HG03439 (cell line): Measurements from ENCODE around the gene KCNIP2.
A peak's percentile ranks its signal among the peaks of the same experiment; 100 is the strongest.

Experiments
- ATAC-seq: cut with Tn5 transposase; IDR thresholded peaks from one replicate; pipeline ENCODE4 v1.9.1; 2021; ENCODE audit warnings: mild to moderate bottlenecking, moderate library complexity; ENCODE audit not compliant: unreplicated experiment

Gene KCNIP2

DNA sequence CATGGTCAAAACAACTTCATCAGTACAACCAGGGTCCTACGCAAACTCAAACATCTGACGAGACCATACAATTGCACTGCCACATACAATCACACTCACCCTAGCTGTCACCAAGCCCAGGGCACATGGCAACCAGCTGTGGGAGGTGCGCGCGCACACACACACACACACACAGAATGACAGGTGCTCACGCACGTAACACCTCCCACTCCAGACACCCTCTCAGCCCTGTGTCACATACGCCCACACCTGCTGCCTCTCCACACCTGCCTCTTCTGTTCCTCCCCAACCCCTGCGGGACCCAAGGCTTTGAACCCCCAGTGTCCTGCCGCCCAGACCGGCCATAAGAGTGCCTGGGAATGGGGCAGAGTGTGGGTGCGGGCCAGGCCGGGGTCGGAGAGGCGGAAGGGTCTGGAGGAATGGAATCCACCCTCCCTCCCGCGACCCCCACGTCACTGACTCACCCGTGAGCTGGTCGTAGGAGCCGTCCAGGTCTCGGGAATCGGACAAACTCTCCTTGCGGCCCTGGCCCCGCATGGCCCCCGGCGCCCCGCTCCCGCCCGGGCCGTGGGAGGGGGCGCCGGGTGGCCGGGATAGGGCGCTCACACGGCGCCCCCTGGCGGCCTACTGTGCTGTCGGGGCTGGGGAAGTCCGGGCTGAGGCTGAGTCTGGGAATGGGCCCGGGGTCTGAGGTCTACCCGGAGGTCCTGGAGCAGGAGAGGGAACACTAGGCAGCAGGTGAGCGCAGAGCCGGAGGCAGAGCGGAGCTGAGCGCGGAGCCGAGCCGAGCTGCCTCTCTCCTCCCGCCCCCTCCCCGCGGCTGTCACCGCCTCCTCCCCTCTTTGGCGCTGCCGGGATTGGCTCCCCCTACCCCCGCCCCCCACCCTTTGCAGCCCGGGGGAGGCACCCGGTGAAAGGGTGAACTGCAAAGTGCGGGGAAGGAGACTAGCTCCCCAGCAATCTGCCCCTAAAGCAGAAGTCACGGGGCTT lies at the start of gene KCNIP2:
Gene KCNIP2, minus strand, starts transcription at position 769 of the 990 bp plus-strand sequence. Its CDS starts 232 bp downstream, at position 537.
- ATAC-seq, result peak; percentile 39

DNA sequence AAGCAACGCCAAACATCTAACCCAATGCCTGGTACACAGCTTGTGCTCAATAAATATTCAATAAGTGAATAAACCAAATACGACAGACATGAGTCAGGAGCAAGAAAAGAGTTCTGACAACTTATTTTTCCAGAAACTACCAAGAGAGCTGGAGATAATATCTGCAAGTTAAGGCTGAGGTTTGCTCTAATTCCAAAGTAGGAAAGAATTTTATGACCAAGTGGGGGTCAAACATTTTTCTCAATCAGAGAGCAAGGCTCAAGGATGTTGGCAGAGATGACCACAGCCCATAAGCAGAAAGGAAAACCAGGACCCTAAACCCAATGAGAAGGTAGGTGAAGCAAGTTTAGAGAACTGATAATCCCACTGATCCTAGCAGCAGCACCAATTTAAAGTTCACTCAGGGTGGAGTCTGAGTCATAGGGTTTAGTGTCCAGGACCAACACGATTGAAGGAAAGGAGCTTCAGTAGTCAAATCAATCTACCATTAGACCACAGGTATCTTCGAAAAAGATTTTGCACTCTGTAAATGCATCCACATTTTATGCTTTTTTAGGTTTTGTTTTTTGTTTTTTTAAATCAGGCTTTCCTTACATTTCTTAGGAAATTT lies 49.3 kb upstream of the KCNIP2 start:
- ATAC-seq, result no peak

DNA sequence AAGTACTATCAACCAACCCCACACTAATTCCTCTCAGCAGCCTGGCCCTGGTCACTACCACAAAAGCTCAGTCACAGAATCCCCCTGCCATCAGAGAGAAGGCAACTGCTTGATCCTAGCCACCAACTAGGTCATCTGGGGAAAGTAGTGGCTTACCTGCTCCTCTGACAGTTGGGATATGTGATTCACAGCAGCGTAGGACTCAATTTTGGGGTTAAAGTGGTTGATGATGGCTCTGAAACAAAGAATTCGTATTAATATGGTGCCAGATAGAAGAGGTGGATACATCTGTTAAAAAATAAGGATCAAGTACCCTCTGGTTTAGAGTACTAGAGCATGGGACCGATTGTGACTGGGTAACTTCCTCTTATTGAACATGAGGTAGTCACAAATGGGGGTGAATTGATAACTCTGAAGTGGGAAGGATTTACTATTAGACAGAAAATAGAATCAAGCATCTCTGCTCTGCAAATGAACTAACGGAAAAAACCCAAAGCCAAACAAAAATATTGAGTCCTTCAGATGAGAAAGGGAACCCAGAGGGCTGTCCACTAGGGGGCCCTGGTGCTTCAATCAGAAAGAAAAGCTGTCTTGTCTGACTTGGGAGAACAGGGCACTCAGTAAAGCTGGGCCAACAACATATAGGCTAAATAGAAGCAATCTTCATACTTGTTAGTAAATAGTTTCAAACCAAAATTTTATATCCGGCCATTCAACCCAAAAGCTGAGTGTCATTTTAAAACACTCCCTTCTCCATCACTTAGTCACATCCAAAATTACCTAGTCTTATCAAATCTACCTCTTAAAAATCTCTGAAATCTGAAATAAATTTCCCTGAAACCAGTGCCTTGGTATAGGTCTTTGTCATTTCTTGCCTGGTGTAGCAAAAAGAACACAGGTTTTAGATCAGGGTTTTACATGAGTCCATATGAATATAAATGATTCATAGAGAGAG lies 45.9 kb upstream of the KCNIP2 start:
- ATAC-seq, result peak; percentile 56

DNA sequence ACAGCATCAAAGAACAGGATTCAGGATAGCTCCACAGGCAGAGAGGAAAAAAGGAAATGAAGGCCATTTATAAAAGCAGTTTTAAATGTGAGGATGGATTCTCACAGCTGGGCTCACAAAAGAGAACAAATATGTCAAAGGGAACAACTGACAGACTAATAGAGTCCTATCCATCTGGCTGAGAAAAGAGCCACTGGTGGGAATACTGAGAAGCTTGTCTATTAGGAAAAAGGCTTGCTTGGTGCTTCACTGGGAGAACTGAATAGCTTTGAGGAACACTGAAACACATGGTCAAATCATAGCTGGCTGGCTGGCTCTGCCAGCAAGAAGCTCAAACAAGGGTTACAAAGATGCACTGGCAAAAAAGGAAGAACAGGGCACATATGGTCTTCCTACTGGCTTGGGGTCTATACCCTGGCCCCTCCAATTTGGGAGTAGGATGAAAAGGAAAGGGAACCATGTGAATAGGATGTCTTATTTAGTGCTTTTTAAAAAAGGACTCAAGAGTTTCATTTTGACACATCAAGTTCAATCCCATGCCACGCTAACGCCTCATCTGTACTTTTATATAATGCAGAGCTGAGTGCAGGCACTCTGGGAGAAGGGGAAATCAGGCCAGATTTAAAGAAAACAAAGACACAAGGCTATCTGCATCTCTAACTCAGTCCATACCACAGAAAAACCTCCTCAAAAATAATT lies 44.8 kb upstream of the KCNIP2 start:
- no peak for ATAC-seq

DNA sequence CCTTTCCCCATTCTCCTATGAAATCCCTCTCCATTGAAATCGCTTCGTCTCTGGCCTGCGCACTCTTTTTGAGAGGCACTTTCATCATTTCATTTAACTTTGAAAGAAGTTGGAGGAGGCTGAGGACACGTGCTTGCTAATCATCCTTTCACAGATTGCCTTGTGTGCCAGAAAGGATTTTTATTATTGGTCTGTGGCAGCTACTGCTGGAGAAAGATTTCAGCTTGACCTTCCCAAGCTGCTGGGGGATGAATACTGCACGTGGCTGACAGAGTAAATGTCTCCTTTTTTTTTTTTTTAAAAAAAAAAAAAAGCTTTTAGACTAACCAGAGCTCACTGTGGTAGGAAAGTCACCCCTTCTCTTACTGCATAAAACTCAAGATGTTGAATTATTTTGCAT lies 44.2 kb upstream of the KCNIP2 start:
- no peak for ATAC-seq

DNA sequence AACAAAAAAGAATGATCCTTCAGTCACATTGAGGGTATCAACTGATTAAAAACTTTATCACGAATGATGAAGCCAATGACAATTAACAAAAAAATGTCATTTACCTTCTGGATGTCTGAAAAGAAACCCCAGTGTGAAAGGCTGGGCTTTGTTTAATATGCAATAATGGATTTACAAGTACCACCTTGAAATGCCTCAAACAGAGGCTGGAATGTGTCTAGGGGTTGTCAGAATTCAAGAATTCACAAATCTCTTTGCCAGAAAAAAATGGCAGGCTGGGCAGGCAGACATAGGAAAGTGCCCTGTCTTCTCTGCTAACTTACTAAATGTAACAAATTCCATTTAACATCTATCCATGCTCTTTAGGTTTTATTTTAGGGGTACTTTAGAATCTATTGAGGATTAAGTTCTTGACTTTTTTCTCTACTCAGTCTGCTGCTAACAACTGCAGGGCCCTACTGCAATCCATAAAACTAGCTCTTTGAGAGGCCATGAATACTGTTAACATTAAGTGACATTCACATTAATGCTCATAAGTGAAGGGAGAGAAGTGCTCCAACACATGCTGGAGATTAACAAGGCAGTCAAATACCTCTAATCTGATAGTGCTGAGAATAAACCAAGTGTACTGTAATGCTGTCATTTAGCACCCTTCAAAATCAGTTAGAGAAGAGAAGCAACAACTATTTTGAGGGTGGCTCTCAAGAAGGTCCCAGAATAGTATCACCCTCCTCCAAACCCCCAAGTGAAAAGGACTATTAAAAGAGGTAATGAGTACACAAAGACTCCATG lies 43.1 kb upstream of the KCNIP2 start:
- ATAC-seq, result no peak

DNA sequence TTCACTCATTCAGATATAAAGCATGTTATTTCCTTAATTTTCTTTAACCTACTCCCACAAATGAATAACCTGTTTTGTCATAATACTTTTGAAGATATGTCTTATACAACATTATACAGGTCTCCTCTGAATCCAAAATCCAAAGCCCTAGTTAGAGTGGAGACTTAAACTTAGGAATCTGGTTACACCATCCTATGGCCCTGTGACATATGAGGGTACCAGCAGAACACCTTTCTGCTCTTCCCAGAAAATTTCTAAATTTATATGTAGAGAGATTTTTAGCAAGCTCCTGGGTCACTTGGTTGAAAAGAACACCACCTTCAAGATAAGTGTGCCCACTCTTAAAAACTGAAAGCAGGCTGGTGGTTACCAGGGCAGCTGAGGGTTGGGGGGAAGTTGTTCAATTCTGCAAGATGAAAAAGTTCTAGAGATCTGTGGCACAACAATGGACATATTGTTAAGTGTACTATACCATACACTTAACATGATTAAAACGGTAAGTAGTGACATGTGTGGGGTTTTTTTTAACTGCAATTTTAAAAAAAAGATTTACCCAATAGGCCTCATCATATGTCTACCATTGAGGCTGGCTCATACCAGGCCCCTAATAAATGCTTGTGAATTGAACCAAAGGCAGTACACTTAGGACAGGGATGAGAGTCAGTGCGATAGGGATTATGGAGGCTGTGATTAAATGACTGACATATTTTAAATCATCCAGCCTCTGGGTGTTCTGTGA lies 37.6 kb upstream of the KCNIP2 start:
- ATAC-seq, result no peak

DNA sequence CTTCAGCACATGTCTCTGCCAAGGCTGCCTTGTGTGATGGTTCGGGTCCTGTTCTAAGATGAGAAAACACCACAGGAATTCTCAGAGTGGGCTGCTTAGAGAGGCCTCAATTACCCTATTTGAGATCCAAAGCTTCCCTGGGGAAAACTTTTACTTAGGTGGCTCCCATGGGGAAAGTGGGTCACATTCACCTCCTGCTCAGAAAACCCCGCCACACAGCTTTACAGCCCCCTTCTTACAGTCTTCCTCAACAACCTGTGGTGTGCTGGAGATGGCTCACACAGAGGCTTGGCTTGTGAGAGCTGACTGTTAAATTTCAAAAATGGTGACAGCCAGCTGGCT lies 36.6 kb upstream of the KCNIP2 start:
- no peak for ATAC-seq

DNA sequence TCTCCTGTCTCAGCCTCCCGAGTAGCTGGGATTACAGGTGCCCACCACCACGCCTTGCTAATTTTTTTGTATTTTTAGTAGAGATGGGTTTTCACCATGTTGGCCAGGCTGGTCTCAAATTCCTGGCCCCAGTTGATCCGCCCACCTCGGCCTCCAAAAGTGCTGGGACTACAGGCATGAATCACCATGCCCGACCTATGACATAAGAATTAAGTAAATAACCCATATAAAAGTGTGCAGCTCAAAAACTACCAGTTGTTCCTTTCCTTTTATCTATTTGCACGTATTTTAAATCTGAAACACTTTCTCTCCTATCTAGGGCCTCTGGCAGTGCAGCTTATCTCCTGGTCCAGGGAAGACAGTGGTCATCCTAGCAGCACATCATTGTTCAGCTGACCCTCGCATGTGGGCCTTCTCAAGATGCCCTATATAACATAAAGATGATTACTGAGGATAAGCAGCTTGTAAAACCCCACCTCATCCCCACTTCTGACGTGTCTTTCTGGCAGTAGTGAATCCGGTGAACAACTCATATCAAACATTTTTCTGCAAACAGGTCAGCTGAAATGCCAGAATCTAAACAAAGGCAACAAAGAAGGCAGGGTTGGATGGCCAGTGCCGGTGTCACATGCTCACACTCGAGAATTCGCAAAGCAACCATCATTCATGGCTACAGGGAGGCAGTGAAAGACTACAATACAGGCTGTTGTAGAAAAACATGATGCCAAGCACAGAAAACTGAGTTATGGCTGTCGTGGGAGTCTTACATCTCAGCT lies 36.0 kb upstream of the KCNIP2 start:
- ATAC-seq, result no peak

DNA sequence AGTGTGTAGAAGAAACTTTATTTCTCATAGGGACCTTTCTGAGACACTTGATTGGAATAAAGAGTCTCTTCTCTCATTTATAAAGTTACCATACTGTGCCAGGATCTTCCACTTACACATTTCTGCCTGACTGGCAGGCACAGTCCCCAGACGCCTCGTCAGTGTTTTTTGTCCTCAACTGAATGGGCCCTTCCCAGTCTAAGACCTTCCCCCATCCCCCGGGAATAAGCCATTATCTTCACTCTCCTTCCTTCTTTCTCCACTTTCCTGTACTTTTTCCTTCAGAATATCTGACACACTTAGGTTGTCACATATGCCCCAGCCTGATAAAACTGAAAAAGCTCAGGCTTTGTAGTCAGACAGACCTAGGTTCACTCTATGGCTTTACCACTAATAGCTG lies 35.3 kb upstream of the KCNIP2 start:
- ATAC-seq, result no peak

DNA sequence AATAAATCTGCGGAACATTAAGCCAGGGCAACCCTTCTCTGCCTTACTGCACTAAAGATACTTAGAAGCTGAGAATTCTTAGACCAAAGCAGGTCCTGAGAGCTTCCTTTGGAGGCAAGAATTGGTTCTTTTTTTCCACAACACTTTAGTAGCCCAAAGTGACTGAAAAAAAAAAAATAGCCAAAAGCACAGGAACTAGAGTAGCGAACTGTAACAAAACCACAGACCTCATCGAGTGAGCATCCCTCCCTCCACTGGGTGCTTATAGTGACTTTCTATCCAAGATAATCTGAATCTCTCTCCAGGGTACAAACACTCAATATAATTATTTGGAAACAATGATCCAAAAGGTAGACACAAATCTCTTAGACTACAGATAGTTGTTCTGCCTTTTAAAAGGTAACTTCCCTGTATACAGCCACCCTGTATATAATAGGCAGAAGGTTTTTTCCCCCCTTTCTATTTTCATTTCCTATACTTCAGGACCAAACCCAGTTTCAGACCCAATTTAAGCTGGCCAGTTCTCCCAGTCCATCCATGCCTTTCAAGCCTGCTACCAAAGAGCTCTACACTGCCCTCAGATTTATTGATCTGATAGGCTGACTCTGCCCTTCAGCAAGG lies 31.6 kb upstream of the KCNIP2 start:
- no peak for ATAC-seq

DNA sequence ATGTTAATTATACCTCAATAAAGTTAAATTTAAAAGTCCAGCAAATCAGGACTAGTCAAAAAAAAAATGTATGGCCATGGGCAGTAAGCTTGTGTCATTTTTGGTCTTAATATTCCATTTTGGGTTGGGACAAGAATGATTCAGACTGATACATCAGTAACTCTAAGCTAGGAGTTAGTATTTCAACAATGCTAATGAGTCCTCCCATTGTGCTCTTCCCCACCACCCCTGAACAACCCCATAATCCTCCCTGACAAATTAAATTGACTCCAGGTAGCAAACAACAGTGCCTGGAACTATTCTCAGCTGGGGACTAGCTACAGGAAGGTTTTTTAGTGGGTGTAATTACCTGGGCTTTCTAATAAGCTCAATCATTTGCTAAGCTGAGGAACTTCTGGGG lies 30.7 kb upstream of the KCNIP2 start:
- ATAC-seq, result no peak

DNA sequence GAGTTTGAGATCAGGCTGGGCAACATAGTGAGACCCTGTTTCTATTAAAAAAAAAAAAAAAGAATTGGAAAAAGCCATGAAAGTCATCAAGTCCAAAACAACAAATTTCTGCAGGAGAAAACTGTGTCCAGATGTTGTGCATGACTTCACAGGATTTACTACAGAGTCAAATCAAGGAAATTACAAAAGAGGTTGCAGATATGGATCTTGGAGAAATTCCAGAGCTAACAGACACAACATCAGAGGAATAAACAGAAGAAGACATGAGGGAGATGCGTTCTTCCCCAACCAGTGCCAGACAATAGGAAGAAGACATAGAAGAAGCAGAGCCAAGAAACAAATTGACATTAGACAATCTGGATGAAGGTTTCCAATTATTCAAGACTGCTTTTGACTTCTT lies 24.3 kb upstream of the KCNIP2 start:
- no peak for ATAC-seq

DNA sequence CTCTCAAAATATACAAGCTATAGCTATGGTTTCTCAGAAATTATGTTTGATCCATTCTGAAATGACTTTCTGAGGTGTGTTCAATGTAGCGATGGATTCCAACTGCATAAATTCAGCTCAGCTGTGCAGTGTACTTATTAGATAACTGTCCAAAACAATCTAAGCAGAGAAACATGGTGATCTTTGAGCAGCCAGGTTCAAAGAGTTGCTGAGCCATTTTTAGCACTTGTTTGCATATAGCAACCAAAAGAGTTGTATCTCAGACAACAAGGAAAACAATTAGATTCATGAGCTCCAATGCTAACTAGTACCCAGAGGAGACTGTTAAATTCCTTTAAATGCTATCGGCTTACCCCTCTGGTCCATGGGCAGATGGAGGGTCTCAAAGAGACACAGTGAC lies 15.9 kb upstream of the KCNIP2 start:
- no peak for ATAC-seq

DNA sequence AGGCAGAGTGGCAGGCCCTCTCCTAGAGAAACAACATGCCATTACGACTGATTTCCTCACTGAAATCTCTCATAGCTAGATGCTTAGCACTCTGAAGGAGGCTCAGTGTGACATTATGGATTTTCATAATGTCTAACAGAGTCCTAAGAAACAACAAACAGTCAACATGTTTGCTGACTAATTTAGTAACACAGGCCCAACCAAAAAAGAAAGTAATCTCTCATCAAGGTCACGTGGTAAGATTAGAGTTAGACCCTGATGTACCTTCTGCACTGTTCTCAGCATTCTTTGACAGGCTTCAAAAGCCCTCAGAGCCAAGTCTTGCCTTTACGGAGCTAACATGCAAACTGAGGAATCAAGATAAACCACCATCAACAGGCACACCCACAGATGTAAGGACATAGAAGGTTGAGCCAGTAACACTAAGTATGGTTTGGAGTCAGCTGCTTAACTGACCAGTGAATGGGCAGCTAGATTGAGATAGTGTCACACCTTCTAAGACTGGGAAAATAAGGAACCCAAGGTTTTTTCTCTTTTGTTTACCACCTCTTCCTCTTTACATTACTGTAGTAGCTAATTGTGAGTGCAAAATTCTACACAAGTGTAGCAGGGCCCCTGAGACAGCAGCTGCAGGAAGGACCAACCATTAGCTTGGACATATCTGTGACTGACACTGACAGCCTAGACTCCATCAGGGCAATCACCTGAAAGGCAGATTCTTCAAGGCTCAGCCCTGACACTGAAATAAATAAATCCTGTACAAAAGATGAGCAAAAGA lies 15.3 kb upstream of the KCNIP2 start:
- peak; percentile 71 for ATAC-seq

DNA sequence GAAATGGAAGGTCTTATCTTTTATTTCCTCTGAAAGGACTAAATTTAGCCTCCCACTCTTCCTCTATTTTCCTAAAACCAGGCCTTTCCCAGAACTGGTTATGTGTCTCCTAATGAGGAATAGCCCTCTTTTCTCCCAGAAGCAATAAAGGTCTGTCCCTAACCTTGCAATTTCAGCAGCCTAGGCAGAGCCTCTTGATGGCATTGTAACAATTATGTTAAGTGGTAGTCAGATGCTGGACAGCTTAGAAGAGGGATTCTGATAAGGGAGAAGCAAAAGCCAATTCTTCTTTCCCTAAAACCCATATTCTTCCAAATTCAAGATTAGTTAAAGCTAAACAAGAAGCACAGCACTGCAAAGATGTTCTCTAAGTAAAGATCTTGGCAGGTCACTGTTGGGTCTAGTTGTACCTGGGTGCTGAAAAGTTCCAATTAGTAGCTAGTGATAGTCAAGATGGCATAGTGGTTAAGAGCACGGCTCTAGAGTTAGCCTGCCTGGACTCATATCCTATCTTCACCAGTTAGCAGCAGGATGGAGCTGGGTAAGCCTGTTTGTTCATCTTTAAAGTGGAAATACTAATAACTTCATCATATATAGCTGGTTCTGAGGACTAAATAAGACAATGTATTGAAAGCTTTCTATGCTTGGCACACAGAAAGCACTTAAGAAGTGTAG lies 14.3 kb upstream of the KCNIP2 start:
- ATAC-seq, result no peak

DNA sequence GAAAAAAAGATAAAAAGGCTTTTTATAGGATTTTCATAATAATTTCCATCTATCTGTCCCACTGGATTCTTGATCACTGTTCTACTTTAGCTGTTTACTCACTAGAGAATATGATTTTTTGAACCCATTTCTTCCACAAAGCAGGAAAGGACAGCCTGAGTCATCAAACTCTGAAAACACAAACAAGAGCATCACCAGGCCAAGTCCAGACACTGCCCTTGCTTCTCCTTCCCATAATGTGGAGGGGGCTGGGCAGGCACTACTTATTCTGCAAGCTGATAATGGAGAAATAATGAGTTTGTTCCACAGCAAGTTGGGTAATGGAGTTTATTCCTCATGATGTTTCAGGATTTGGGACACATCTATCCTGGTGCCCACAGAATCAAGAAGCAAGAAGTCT lies 13.0 kb upstream of the KCNIP2 start:
- ATAC-seq, result no peak
